GM10248 (cell line): ENCODE measurements around the gene SOX3.

Experiments used
- CTCF ChIA-PET: fragments of 300-600 bp; sonication (Branson Sonifier 250); formaldehyde crosslinking; extraction: SDS; loops from one replicate; lab custom pipeline; 2021; ENCODE audit warnings: antibody characterized with exemption; lab: Yijun Ruan, JAX
- POLR2A ChIA-PET: fragments of 350-650 bp; sonication (Branson Sonifier 250); formaldehyde crosslinking; extraction: SDS; loops from one replicate; lab custom pipeline; 2020; ENCODE audit warnings: antibody characterized with exemption; lab: Yijun Ruan, JAX
- DNase-seq: peaks from one replicate; pipeline ENCODE4 v3.0.0; 2012; ENCODE audit errors: extremely low spot score
- CTCF ChIP-seq: IDR thresholded peaks from 2 replicates; pipeline ENCODE4 v1.5.1; 2012; ENCODE audit warnings: mild to moderate bottlenecking, low read depth; ENCODE audit errors: extremely low read depth, missing control alignments, control extremely low read depth

The SOX3 gene

GRCh38 chrX:140514554-140514953, 9.7 kb upstream of the SOX3 start:
- no peak for DNase-seq
- ChIA-PET CTCF (no interaction called here), POLR2A (no interaction called here)
- TF ChIP-seq CTCF, result no peak

- TF ChIP-seq CTCF, result no peak
- ChIA-PET CTCF (no interaction called here), POLR2A (no interaction called here)
- DNase-seq, result no peak
Measured at GRCh38 chrX:140510895-140511295, 6.0 kb upstream of the SOX3 start.

GRCh38 chrX:140510306-140510676, 5.4 kb upstream of the SOX3 start:
- ChIA-PET CTCF (no interaction called here), POLR2A (no interaction called here)
- DNase-seq, result no peak
- TF ChIP-seq CTCF, result no peak

- POLR2A ChIA-PET, result no interaction called here
- TF ChIP-seq CTCF, result no peak
- DNase-seq, result peak; percentile 5
- CTCF ChIA-PET, result no interaction called here
Measured at GRCh38 chrX:140509468-140510305, 4.8 kb upstream of the SOX3 start.

- CTCF ChIA-PET, result no interaction called here
- POLR2A ChIA-PET, result no interaction called here
- no peak for TF ChIP-seq CTCF
- no peak for DNase-seq
Measured at GRCh38 chrX:140508958-140509357, 4.1 kb upstream of the SOX3 start.

- TF ChIP-seq CTCF, result no peak
- ChIA-PET CTCF (no interaction called here), POLR2A (no interaction called here)
- no peak for DNase-seq
Measured at GRCh38 chrX:140507982-140508305, 3.1 kb upstream of the SOX3 start.
